Peyer's patch (tissue), 4 donors: ENCODE measurements around the gene TBRG4. TPM values are rescaled to one million over a fixed set of nuclear protein-coding genes. Genes with fewer than 3 reads are reported as not detected.

Experiments used
- DNase-seq, 3 donors: peaks; one replicate each; pipeline ENCODE4 v3.0.0-alpha.2; 2017 to 2019
- H3K27ac ChIP-seq, 4 donors: fragments of 200-600 bp; sonication (generic); one replicate each; pipeline ENCODE4 v1.5.1; 2016 to 2019
- H3K27me3 ChIP-seq, 2 donors: fragments of 200-600 bp; sonication (generic); one replicate each; pipeline ENCODE4 v1.5.1; 2019
- H3K36me3 ChIP-seq, 3 donors: fragments of 200-600 bp; sonication (generic); one replicate each; pipeline ENCODE4 v1.5.1; 2016 to 2019
- H3K4me1 ChIP-seq, 4 donors: fragments of 200-600 bp; sonication (generic); one replicate each; pipeline ENCODE4 v1.5.1; 2016 to 2019
- H3K4me3 ChIP-seq, 4 donors: fragments of 200-600 bp; sonication (generic); 1 replicate in 3 of 4; 2 replicates in 1 of 4; pipeline ENCODE4 v1.5.1; 2016 to 2019; ENCODE audit warnings: mild to moderate bottlenecking in 1 of 4
- H3K9me3 ChIP-seq, 4 donors: fragments of 200-600 bp; sonication (generic); one replicate each; pipeline ENCODE4 v1.5.1; 2016 to 2019; ENCODE audit warnings: mild to moderate bottlenecking in 1 of 4
- CTCF ChIP-seq, 6 experiments: fragments of 450-650 bp in 4 of 6; fragments of 200-600 bp in 2 of 6; sonication (generic) in 1 of 6; IDR thresholded peaks; one replicate each; pipeline ENCODE4 v1.5.1; 2017 to 2019; ENCODE audit warnings: antibody characterized with exemption in 6 of 6, mild to moderate bottlenecking in 3 of 6, moderate library complexity in 1 of 6
- POLR2A ChIP-seq, 2 donors: fragments of 450-650 bp; IDR thresholded peaks; one replicate each; pipeline ENCODE4 v1.5.1; 2017; ENCODE audit warnings: antibody characterized with exemption in 2 of 2, mild to moderate bottlenecking in 2 of 2, moderate library complexity in 2 of 2
- total RNA-seq, 4 donors: library from RNA; depleted of rRNA; stranded (reverse); fragments of >200 nt; gene quantifications; one replicate each; pipeline ENCODE4 v1.1.0, GENCODE V29; 2016

Gene TBRG4
- total RNA-seq, 4 donors from 2014 or later: 75.5 to 117 (median 108) TPM

DNA sequence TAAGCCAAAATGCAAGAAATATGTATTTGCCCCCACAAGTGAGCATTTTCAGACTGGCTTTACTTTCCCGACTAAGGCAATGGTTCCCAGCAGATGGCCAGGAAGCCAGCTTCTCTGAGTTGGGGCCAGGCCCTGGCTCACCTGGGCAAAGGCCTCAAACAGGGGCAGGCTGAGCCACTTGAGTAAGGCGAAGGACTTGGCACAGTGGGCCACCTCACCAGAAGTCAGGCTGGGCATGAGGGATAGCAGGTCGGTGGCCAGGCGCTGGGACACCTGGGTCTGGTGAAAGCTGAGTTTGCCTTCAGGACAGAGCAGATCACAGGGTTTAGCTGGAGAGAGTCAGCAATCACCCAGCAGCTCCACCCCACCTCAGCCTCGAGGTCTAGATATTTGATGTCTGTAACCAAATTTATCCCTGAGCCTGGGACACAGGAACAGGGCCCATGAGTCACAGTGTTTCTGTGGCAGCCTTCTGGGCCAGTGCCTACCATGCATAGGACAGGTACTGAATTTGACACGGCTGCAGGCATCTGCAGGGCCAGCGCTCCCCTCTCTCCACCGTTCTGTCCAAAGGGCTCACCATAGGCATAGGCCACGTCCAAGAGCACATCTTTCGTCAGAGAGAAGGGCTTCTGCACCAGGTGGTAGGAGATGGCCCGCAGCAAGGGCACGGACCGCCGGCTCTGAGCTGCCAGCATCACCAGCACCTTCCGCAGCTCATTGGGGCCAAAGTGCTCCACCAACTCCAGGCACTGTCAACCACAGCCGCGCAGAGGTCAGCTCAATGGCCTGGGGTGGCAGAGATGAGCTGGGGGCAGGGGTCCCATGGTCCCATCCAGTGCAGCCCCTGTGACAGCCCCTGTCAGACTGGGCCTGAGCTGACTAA, 7.3 kb downstream of the TBRG4 start:
- Histone ChIP-seq H3K9me3 (no peaks in the 10 kb centered on the region), H3K27me3 (no peaks in the 10 kb centered on the region), H3K36me3 (peaks cover 4 to 98% (median 4%) of the 10 kb centered on the region in 3 donors), H3K27ac (no peak overlapping the region), H3K4me1 (peaks cover 0 to 21% (median 0%) of the 10 kb centered on the region in 4 donors), H3K4me3 (no peak overlapping the region)
- peak in 1 of 3 donors; percentile 39 for DNase-seq
- TF ChIP-seq POLR2A (IDR thresholded peaks at IDR 0.05) (no peak), CTCF (IDR thresholded peaks at IDR 0.05) (no peak)

GRCh38 chr7:45102785-45103712, 8.4 kb downstream of the TBRG4 start:
- H3K27ac ChIP-seq: no peak overlapping the region
- peaks cover 4 to 98% (median 4%) of the 10 kb centered on the region in 3 donors for H3K36me3 ChIP-seq
- no peak for DNase-seq
- no peaks in the 10 kb centered on the region for H3K27me3 ChIP-seq
- TF ChIP-seq POLR2A (IDR thresholded peaks at IDR 0.05): no peak
- no peak for TF ChIP-seq CTCF (IDR thresholded peaks at IDR 0.05)
- H3K4me1 ChIP-seq: peaks cover 0 to 9% (median 0%) of the 10 kb centered on the region in 4 donors
- no peaks in the 10 kb centered on the region for H3K9me3 ChIP-seq
- no peak overlapping the region for H3K4me3 ChIP-seq

DNA sequence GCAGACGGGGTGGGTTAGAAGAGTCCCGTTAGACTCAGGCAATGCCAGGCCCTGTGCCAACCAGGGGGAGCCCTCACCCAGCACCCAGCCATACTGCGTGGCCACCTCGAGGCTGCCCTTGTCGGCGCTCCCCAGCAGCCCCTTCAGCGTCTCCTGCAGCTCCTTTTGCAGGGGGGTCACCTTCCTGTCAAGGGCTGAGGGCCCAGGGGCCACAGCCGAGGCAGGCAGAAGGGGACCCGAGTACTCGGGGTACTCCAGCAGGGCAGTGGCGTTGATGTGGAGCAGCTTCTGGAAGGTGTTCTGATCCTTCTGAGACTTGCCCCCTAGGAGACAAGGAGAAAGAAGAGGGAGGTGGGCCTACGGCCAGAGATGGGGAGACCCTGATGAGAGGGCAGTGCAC, 9.7 kb downstream of the TBRG4 start:
- no peaks in the 10 kb centered on the region for H3K27me3 ChIP-seq
- no peaks in the 10 kb centered on the region for H3K9me3 ChIP-seq
- no peak overlapping the region for H3K27ac ChIP-seq
- DNase-seq: no peak
- H3K4me1 ChIP-seq: no peaks in the 10 kb centered on the region
- TF ChIP-seq POLR2A (IDR thresholded peaks at IDR 0.05) (no peak), CTCF (IDR thresholded peaks at IDR 0.05) (no peak)
- H3K4me3 ChIP-seq: no peak overlapping the region
- H3K36me3 ChIP-seq: peaks cover 4 to 85% (median 4%) of the 10 kb centered on the region in 3 donors

GRCh38 chr7:45100761-45101480, 10.6 kb downstream of the TBRG4 start:
- no peak for DNase-seq
- Histone ChIP-seq H3K4me3 (no peak overlapping the region), H3K4me1 (no peaks in the 10 kb centered on the region), H3K27ac (no peak overlapping the region), H3K27me3 (no peaks in the 10 kb centered on the region), H3K9me3 (no peaks in the 10 kb centered on the region), H3K36me3 (peaks cover 4 to 76% (median 4%) of the 10 kb centered on the region in 3 donors)
- TF ChIP-seq POLR2A (IDR thresholded peaks at IDR 0.05): no peak
- no peak for TF ChIP-seq CTCF (IDR thresholded peaks at IDR 0.05)
